ENCODE measurements around the gene SLC25A53.
"Not testable (repeated sequence)": the region's sequence is repeated elsewhere in the genome, so short reads cannot be mapped to it uniquely, and the experiment has no call there.

SLC25A53 gene

DNA sequence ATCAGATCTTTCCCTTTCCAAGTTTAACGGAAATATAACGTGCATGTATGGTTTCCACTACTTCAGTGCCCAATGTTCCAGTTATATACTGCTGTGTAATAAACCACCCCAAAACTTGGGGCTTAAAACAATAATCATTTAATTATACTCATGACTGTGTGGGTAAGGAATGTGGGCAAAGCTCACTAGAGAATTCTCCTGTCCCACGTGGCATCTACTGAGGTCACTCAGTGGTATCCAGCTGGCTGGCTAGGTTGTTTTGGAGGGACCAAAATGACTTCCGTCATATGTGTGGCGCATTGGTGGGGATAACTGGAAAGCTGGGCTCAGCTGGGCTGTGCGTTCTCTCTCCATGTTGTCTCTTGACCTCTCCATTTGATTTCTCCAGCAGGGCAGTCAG is 26.0 kb downstream of the SLC25A53 start:
- DNase-seq (ENCODE audit: low spot score): no peak

DNA sequence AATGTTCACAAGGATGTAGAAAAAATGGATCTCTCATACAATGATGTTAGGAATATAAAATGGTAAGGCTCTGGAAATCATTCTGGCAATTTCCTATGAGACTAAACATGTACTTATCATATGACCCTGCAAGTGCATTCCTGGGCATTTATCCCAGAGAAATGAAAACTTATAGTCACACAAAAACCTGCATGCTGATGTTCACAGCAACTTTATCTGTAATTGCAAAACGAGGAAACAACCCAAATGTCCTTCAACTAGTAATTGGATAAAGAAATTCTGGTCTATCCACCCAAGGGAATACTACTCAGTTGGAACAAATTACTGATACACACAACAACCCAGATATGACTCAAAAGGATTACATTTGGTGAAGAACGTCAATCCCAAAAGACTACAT is 30.0 kb downstream of the SLC25A53 start:
- DNase-seq (ENCODE audit: low spot score): no peak

- DNase-seq (ENCODE audit: low spot score): no peak
Observed at GRCh38 chrX:104122829-104123228, 34.0 kb downstream of the SLC25A53 start.

GRCh38 chrX:104118765-104119164 is 38.0 kb downstream of the SLC25A53 start:
- no peak for DNase-seq (ENCODE audit: low spot score)

GRCh38 chrX:104117759-104118158 is 39.0 kb downstream of the SLC25A53 start:
- DNase-seq (ENCODE audit: low spot score): no peak

DNA sequence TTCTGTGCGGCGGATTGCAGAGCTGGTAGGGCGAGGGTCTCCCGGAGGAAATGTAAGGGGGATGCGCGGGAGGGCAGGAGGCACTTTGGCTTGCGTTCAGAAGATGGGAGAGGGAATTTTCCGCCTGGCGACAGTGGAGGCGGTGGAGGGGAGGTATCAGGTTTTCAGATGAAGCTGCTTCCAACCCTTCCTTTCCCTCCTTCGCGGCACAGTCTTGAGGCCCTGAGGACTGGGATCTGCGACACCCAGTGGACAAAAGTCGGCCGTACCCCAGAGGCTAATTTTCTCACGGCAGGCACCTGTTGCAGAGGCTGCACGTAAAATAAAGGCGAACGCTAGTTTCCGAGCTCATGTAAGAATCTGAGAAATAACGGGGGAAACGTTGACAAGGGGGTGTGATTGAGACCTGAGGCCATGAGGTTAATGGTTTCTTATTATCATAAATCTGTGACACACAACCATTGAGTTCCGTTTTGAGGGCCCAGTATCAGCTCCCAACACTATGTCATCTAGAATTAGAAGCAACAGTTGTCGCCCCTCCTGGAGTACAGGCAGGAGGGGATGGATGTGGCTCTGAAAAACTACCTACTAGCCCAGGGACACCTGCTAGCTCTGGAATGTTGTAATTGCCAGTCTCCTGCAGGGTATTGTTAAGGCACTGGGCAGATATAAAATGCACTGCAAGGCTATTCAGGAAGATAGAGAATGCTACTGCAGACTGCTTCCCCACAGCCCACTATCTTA is 43.4 kb downstream of the SLC25A53 start:
- peak; percentile 35 for DNase-seq (ENCODE audit: low spot score)

- no peak for DNase-seq (ENCODE audit: low spot score)
Observed at GRCh38 chrX:104112326-104112951, 44.4 kb downstream of the SLC25A53 start, which contains the start of gene ZCCHC18. ZCCHC18 (plus strand) TSS chrX:104112523; CDS start chrX:104114112, 1,589 bp downstream.

- not testable (repeated sequence) for DNase-seq (ENCODE audit: low spot score)
Observed at GRCh38 chrX:104110491-104111240, 46.1 kb downstream of the SLC25A53 start.

- DNase-seq (ENCODE audit: low spot score): no peak
Observed at GRCh38 chrX:104108955-104109354, 47.9 kb downstream of the SLC25A53 start.

- no peak for DNase-seq (ENCODE audit: low spot score)
Observed at GRCh38 chrX:104105330-104106262, 51.2 kb downstream of the SLC25A53 start.

- no peak for DNase-seq (ENCODE audit: low spot score)
Observed at GRCh38 chrX:104104676-104105075, 52.1 kb downstream of the SLC25A53 start.

- no peak for DNase-seq (ENCODE audit: low spot score)
Observed at GRCh38 chrX:104098919-104099318, 57.9 kb downstream of the SLC25A53 start.

DNA sequence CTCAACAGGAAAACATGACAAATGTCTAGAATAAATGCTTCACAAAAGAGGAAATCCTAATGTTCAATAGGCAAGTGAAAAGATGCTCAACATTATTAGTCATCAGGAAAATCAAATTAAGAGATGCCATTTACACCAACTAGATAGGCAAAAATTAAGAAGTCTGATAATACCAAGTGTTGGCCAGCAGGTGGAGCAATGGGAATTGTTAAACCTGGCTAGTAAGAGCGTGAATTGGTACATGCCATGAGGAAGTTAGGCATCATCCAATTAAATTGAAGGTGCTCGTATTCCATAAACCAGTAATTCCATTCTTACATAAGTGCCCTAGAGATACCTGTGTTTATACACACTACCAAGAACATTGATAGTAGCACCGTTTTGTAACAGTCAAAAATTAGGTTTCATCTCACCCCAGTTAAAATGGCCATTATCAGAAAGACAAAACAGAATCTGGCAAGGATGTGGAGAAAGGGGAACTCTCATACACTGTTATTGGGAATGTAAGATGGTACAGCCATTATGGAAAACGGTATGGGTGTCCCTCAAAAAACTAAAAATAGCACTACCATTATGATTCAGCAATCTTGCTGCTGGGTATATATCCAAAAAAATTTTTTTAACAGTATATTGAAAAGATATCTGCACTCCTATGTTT is 58.5 kb downstream of the SLC25A53 start:
- peak; percentile 67 for DNase-seq (ENCODE audit: low spot score)

DNA sequence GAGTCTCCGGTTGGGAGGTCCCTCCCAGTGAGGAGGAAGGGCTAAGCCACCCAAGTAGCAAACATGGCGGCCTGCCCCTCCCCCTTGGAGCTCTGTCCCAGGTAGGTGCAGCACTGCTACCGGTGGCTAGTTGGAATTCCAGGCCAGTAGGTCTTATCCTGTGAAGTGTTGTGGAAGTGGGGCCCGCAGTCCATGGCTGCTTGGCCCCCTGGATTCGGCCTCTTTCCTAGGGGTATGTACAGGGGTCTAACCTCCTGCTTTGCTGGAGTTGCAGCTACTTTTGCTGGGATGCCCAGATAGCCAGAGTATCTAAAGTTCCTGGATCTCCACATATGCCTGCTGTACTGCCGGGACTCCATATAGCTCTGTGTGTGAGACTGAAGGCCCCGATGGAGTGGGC is 70.9 kb downstream of the SLC25A53 start:
- DNase-seq (ENCODE audit: low spot score): no peak

DNA sequence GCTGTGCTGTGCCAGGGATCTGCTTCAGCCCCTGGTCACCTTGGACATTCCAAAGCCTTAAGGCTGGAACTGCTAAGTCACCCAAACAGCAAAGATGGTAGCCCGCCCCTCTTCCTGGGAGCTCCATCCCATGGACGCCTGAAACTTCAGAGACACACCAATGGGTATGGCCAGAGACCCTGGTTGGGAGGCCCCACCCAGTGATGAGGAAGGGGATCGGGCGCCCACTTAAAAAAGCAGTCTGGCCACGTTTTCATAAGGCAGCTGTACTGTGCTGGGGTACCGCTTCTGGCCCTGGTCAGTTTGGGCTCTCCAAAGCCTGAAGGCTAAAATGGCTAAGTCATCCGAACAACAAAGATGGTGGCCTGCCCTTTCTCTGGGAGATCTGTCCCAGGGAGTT is 71.3 kb downstream of the SLC25A53 start:
- no peak for DNase-seq (ENCODE audit: low spot score)

GRCh38 chrX:104084534-104085277 is 72.1 kb downstream of the SLC25A53 start:
- no peak for DNase-seq (ENCODE audit: low spot score)

DNA sequence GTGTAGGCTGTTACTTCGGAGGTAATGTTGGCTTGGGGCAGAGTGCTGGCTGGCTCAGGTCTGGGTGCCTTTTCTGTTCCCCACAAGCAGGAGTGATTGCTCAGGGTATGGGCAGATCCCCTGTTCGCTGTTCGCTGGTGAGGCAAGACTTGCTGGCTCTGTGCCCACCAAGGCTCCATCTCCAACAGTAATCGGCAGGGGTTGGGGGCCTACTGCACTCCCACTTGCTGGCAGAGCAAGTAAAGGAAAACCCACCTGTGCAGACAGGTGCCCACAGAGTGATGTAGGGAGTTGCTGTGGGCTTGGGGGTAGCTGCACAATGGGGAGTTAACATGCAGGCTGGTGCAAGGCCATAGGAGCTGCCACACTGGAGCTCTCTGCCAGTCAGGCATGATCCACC is 72.7 kb downstream of the SLC25A53 start:
- no peak for DNase-seq (ENCODE audit: low spot score)

- DNase-seq (ENCODE audit: low spot score): not testable (repeated sequence)
Observed at GRCh38 chrX:104077854-104078253, 79.0 kb downstream of the SLC25A53 start.

DNA sequence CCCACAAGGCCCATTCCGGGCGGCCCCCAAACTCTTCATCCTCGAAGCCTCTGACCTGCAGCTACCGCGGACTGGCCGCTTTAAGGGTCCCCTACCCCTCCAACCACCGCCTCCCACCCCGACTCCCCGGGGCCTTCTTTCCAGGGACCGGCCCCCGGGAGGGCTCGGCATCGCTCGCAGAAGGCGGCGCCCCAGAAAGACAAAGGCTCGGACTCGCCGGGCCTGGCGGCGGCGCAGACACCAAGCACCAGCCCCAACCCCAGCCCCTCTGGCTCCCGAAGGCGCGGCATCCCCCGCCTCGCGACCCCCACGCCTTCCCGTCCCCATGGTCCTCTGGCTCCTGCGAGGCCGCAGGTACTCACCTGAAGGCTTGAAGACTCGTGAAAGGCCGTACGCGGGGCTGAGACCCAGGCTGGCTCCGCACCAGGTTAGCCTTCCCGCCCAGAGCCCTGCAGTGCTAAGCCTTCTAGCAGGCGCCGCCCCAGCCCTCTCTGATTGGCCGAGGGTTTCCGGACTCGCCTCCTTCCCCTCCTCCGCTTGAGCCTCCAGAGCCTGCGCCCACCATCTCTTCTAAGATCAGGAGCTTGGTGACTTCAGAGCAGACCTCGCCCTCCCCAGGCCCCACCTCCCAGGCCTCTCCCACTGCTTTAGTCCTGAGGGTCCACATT is 80.9 kb downstream of the SLC25A53 start, which contains the start of gene TMSB15C:
TMSB15C (minus strand) TSS at position 459 of the 668 bp plus-strand sequence.
- not testable (repeated sequence) for DNase-seq (ENCODE audit: low spot score)

- DNase-seq (ENCODE audit: low spot score): not testable (repeated sequence)
Observed at GRCh38 chrX:104062636-104063035, 94.2 kb downstream of the SLC25A53 start.

All from putamen (tissue), 1 donor.